ENCODE measurements around the gene LHFPL3.

LHFPL3 gene

DNA sequence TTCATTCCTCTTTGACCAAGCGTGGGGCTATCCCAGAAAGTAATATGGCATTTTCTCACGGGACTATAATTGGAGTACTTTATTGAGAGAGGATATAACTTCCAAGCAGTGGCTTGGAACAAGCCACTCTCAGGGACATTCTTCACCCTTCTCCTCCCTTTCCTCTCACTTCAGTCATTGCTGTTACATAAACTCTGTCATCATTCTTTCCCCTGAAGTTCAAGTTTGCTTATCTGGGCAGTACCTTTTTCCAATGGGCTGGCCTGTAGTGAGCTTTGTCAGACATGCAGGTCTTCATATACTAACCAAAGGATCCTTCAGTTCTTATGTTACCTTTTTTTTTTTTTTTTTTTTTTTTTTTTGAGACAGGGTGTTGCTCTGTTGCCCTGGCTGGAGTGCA lies 626.9 kb downstream of the LHFPL3 start:
- in situ Hi-C loops (cut with HindIII; ENCODE audit: low sequenced_read_pairs), result no loop called here

Data from DLD1 (cell line).